Stimulated activated CD4-positive, alpha-beta T cell treated with anti-CD3 and anti-CD28 coated beads, Interleukin-4, amount 100 ng/mL, for 24 hours (primary cell): ENCODE data around the gene RDH14.

Experiments
- DNase-seq: peaks from one replicate; pipeline ENCODE4 v3.0.0-alpha.2; 2020

RDH14 gene

GRCh38 chr2:18519914-18520450 is 40.5 kb downstream of the RDH14 start:
- no peak for DNase-seq

- DNase-seq = no peak
Observed at GRCh38 chr2:18518116-18519111, 42.0 kb downstream of the RDH14 start.

GRCh38 chr2:18517386-18517785 is 43.1 kb downstream of the RDH14 start:
- no peak for DNase-seq

GRCh38 chr2:18516112-18516511 is 44.3 kb downstream of the RDH14 start:
- no peak for DNase-seq

GRCh38 chr2:18514526-18515461 is 45.7 kb downstream of the RDH14 start:
- no peak for DNase-seq

- DNase-seq = no peak
Observed at GRCh38 chr2:18510775-18511174, 49.7 kb downstream of the RDH14 start.

- no peak for DNase-seq
Observed at GRCh38 chr2:18506883-18507509, 53.5 kb downstream of the RDH14 start.

GRCh38 chr2:18505703-18506341 is 54.6 kb downstream of the RDH14 start:
- DNase-seq = no peak
